HG03439 (cell line): ENCODE measurements around the gene SCN4A.
"Not testable (repeated sequence)": the region's sequence is repeated elsewhere in the genome, so short reads cannot be mapped to it uniquely, and the experiment has no call there.

Experiments used
- ATAC-seq: cut with Tn5 transposase; IDR thresholded peaks from one replicate; pipeline ENCODE4 v1.9.1; 2021; ENCODE audit warnings: mild to moderate bottlenecking, moderate library complexity; ENCODE audit not compliant: unreplicated experiment

Gene SCN4A

DNA sequence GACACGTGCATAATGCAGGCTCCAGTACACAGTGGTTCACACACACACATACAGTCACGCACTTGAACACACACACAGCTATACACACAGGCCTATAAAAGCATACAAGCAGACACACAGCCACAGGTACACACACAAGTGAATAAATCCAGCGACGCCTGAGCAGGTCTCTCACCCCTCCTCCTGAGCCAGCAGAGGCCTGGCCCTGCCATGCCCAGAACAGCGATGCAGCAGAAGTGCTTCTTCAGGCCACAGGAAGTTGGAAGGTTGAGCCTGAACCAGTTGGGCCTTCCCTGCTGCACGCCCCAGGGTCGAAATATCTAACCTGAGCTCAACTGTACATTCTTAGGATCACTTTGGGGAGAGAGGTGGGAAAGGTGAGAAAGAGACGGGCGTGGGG is 33.3 kb downstream of the SCN4A start:
- no peak for ATAC-seq

DNA sequence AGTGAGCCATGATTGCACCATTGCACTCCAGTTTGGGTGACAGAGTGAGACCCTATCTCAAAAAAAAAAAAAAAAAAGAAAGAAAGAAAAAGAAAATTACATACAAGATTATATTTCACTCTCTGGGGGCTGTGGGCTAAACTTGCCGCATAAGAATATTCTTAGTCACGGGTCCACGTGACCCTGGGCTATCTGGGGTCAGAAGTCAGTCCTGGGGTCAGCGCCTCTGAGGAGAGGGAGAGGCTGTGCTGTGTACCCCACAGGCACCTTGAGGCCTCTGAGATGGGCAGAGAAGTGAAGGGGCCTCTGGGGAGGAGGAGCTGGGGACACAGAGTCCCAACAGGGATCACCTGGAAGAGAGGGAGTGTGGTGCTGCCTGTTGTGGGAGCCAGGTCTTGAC is 34.8 kb downstream of the SCN4A start:
- no peak for ATAC-seq

DNA sequence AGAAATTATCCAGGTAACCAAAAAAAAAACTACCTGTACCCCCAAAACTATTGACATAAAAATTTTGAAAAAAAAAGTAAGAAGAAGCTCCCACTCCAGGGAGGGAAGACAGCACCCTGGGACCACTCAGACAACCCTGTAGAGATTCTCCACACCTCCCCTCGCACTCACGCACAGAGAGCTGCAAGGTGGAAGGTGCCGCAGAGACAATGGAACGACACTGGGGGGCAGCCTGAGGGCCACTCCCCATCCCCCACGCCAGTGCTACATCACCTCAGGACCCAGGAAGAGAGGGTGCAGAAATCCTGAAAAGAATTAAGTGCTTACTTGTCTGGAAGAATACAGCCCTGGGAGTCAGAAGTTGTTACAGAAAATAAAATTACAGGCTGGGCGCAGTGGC is 35.4 kb downstream of the SCN4A start:
- ATAC-seq, result no peak

DNA sequence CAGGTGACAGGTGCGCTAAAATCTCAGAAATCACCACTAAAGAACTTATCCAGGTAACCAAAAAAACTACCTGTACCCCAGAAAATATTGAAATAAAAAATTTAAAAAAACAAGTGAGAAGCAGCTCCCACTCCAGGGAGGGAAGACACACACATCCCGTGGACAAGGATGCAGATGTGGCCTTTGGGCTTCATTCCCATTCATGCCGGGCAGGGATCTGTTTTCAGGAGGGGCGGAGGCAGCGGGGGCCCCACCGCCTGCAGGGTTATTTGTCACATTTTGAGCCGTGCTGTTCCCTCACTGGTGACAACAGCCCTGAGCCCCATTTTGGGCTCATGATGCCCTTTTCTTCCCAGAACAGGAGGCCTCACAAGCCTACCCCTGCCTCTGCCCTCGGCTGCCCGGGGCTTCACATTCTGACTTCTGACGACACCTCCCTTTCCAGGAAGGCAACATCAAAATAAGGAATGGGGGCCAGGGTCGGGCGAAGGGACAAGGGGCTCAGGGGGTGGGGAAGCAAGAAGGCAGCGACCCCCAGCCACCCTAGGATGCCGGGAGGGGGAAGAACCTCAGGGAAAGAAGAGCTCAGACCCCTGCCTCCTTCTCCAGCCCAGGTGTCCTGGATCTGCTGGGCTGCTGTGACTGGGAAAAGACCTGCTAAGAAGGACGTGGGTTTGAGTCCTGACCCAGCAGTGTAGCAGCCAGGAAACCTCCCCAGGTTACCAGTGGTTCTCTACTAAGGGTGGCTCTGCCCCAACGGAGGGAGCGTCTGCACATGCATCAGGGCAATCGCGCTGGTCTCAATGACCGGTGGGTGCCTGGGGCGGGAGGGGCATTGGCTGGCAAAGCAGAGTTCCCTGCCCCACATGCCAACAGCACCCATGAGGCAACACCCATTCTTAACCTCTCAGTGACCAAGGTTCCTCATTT is 38.3 kb downstream of the SCN4A start:
- ATAC-seq, result no peak

DNA sequence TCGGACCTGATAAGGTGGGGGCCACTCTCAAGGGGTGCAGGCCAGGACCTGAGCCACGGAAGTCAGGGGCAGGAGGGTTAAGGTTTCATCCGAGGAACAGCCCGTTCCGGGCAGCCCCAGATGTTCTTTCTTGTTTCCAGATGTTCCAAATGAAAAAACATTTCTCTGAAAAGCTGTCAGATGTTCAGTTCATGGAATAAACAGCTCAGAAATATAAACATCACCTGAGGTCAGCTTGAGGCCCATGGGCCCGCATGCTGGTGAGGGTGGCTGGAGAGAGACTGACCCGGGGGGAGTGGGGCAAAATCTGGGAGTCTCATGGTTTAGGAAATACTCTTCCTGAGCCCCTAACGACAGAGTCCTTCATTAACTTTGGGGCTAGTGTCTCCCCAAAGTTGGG is 39.1 kb downstream of the SCN4A start:
- no peak for ATAC-seq

DNA sequence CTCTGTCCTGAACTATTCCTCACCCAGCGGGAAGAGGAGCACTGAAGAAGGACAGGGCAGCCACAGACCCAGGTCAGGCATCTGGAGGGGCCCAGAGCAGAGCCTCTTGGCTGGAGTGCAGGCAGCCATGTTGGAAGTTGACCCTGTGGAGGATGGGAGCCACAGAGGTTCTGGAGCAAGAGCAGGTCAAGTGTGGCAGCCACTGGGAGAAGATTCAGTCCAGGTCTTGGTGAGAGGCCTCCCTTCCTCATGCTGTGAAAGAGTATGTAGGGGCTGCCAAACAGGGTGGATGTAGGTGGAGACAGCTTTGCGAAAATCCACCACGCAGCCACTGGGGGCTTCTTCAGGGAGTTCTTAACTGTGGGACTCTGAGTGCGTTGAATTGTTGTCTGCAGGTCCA is 40.0 kb downstream of the SCN4A start:
- ATAC-seq, result no peak

DNA sequence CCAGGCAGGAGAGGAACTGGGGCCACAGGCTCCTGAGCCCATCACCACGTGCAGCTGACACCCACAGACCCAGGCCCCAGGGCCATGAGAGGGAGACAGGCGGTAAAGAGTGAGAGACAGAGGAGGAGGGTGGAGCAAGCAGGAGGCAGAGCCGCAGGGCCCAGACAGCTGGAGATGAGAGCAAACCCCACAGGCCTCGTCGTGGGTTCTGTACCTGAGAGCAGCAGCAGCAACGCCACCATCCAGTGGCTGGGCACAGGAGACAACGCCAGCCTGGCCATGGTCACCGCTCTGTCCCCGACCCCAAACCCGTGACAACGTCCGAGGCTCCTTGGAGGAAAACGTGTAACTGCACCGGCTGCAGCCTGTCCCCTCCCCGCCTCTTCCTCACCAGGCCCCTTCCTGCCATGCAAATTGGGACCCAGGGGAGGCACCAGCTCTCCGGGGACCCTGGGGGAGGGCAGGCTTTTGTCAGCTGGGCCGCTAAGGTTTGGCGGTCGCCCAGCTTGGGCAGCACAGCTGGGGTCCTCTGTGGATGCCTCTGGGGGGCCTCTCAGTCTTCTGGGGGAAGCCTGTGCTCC is 40.6 kb downstream of the SCN4A start, which contains the start of gene CD79B:
Gene CD79B (minus strand): TSS at position 351 of the 581 bp plus-strand sequence. CDS start 70 bp downstream, at position 281.
- peak; percentile 76 for ATAC-seq

DNA sequence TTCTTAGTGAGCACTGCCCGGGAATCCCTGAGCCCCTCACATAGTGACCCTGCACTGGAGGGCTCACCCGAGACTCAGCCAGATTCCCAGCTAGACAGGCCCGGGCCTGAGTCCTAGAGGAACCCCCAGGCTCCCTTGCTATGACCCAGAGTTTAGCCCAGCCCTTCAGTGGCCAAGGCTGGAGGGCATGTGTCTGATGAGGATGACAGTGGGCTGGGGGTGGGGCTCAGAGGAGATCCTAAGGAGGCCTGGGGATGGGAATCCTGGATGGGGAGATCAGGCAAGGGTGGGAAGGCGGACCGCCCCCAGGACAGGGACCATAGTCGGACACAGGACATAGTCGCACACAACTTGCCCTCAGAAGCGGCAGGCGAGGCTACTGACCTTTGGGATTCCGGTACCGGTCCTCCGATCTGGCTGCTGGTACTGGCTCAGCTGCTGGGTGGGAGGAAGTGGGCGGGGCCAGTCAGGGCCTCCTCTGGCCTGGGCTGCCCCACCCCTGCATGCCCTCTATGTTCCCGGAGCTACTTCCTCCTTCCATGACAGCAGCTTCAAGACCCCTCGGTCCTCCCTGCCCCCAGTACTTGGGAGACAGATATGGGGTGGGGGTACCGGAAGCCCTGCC is 41.7 kb downstream of the SCN4A start:
- ATAC-seq, result no peak

DNA sequence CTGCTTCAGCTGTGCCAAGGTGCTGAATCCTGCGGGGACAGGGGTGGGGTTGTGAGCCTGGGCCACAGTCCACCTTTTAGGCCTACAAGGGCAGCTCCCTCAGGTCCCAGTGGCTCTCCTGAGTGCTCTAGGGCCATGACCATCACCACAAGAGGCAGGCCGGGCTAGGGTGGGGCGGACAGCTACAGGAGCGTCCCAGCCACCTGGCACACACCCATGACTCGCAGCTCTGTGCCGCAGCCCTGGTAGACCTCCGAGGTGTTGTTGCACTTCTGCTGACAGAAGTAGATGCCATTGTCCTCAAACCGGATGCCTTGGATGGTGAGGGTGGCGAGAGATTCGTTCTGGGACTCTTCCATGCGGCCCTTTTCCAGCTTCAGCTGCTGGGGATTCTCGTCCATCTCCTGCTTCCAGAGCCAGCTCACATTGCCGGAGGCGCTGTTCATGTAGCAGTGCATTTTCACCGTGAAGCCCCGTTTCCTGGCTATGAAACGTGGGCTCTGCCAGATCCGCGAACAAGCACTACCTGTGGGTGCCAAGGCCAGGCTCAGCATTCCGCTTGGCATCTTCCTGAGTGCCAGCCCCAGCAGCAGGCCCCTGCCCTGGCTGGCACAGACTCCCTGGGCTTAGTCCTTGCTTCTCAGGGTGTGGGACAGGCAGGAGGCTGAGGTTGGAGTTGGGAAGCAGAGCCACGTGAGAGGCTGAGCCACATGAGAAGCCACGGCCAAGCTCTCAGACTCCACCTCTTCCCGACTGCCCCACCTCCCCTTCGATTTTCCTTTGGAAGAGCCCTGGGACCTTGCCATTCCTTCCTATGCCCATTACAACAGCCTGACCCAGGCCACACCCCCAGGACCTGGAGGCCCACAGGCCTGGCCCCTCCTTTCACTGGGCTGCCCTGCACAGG is 42.6 kb downstream of the SCN4A start:
- ATAC-seq, result no peak

DNA sequence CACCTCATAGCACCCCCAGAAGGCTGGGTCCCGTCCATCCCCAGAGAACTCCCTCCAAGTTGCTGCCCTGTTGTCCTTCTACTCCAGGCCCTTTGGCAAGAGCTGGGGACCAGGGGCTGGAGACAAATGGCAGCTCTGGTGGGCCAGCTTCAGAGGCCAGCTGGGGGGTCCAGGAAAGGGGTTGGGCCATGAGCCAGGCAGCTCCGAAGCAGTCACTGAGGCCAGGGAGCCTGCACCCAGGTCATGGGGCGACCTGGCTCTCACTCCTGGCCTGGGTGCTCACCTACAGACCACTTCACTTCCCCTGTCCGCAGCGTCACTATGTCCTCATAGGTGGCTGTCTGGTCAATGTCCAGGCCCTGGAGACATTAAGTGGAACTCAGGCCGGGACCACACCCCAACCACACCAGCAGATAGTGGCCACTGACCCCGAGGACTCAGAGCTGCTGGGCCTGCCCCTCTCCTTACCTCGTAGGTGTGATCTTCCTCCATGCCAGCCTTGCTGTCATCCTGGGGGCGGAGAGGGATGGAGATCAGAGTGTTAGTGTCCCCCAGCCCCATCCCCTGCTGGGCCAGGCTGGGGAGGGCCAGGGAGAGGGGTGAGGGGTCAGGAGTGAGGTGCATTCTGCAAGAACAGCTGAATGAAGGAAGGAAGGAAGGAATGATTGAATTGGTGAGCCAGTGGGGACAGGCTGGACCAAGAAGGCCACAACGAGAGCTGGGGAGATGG is 43.6 kb downstream of the SCN4A start:
- ATAC-seq, result no peak

DNA sequence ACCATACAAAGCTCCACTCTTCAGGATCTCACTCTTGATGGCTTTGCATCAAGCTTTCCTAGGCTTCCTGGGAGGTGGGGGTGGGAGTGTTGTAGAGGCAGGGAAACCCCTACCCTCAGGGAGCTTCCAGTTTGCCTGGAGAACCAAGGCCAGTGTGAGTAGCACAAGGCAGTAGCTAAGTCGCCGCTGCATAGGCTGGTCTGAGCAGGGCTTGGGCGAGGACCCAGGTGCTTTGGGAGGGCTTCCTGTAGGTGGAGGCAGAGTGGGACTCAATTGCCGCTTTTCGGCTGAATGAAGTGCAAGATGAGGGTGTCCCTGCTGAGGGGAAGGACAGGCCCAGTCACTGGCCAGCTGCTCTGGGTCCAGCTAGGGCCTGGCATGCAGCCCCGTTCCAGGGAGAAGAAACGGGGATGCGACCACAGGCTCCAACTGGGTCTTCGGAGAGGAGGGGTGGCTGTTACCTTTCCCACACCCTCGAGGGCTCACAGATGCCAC is 44.5 kb downstream of the SCN4A start:
- no peak for ATAC-seq

DNA sequence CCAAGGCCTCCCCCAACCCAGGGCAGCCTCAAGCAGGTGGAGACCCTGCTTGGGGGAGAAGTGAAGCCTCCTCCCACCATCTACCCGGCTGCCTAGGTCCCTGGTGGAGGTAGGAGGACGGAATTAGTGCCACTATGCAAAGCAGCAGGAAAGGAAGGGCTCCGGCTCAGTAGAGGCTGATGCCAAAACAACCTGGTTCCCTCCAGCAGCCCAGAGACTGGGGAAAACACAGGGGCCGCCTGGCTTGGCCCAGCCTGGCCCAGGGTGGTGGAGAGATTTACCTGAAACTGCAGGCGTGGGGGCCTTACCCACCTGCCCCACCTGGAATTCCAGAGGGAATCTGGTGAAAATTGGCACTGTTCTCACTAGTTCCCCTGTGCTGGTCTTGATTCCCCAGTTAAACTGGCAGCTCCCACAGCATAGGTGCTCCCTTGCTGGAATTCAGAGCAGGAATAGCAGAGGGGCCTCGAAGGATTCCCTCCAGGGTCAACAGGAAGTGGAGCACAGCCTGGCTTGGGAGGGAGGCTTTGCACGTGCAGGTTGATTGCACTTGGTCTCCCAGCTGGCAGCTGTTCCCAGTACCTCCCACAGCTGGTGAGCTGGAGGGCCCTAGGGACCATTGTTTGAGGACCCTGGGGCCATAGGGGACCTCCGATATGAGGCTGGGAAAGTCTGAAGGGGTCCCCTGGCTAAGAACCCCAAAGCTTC is 45.1 kb downstream of the SCN4A start:
- ATAC-seq, result no peak

DNA sequence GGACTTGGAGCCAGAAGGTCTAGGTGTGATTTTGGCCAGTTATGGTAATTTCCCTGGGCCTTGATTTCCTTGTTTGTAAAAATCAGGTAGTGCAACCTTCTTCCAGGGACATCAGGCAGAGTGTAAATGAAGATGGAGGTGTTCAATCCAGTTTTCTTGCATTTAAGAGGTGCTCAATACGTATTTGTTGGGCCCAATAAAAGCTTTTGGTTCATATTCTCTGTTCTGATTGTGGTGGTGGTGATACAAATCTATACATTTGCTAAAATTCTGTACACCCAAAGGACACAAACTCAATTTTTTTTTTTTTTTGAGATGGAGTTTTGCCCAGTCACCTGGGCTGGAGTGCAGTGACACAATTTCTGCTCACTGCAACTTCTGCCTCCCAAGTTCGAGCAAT is 46.6 kb downstream of the SCN4A start:
- ATAC-seq, result no peak

DNA sequence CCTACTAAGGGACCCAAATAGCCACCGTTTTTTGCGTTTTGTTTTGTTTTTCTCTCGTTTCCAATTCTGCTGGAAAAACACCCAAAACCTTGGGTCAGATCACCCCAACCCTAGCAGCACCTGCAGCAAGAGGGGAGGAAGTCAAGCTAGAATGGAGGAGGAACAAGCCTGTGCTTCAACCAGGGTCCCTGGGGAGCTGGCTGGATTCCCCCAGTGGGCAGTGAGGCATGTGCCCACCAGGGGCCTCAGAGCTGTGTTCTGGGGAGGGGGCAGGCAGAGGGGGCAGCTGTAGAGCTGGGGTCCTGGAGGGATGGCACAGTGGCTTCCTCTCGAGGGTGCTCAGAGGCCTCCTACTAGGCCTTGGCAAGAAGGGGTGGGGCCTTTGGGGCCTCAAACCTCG is 47.1 kb downstream of the SCN4A start:
- ATAC-seq, result no peak

DNA sequence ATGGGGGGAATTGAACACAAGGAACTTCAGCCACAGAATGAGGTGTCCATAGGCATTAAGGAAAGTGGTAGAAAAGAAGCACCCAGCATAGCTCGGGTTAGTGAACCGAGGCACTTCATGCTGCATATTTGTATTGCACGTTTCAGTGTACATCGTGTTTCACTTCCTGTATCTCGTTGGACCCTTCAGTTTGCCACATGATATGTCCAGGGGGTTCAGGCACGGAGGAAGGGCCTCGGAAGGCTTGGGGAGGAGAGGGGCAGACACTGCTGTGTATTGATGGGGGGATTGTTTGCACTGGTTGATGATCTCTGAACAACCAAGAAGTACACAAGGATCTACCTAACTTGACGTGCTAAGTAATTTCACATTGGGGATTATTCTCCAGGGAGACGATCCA is 50.3 kb downstream of the SCN4A start:
- ATAC-seq, result not testable (repeated sequence)

DNA sequence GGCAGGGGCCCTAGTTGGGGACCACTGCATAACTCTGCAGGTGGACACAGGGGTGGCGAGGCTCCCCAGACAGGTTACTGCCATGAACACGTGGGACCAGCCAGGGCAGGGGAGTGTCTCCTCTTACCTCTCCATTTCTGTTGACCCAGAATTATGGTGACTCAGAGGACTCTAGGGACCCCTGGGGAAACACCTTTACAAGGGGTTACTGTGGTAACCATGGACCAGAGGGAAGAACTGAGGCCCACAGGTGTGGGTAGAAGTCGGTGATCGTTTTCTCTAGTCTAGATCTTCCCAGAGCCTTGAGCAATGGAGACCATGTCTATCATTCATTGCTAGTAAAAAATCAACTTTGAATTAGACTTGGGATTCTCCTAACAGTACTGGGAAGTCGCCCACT is 51.9 kb downstream of the SCN4A start:
- ATAC-seq, result not testable (repeated sequence)

DNA sequence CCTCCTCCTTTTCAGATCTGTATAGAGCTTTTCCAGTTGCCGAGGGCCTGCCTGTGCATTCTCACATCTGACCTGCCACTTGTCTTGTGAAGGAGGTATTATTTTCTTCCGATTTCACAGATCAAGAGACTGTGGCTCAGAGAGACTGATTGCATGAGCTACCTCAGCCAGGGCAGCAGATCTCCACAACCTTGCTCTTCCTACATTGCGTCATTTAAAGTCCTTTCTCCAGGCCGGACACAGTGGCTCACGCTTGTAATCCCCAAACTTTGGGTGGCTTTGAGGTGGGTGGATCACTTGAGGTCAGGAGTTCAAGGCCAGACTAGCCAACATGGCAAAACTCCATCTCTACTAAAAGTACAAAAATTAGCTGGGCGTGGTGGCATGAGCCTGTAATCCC is 52.7 kb downstream of the SCN4A start:
- not testable (repeated sequence) for ATAC-seq

DNA sequence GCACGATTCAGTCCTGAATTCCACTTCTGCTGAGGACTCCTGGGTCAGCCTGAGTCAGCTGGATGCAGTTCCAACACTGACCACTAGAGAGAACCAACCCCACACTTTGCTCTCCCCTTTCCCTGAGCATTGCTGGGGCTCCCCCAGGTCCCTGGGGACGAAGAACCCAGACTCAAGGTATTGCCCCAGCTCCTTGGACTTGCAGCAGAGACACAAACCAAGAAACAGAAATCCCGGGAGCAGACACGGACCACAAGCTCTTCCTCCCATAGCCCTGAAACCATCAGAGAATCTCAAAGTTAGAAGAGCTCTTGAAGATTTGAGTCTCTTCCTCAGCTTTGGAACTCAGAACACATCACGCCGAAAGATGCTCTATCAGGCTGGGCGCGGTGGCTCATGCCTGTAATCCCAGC is 53.4 kb downstream of the SCN4A start:
- ATAC-seq, result no peak

DNA sequence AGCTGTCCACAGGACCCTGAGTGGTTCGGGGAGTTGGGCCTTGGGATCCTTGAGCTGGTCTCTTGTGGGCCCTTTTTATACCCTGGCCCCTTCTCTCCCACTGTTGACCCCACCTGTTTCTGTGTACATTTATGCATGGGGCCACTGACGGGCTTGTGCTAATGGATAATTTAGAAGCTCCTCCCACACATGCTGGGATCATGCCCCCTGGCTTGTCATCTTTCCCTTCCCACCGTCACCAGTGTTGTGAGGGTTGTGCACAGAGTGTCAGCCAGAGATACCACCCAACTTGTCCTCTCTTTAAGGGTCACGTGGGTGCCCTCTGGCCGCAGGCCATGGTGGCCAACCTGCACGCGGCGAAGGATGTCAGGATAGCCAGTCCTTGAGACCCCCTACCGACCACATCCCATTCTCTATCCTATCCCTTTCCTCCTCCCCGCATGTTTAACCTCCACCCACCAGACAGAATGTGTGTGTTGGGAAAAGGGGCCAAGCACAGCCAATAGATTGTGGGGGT is 53.9 kb downstream of the SCN4A start, which contains the start of gene GH1:
Gene GH1 (minus strand): TSS at position 51 of the 517 bp plus-strand sequence. CDS start 63 bp downstream, outside the sequence.
- not testable (repeated sequence) for ATAC-seq
